HepG2 (cell line): ENCODE measurements around the gene SGK1.

ENCODE experiments used
- EZH2 ChIP-seq: conservative IDR thresholded peaks from 2 replicates; pipeline ENCODE4 v1.6.1; 2012; ENCODE audit warnings: mild to moderate bottlenecking, low read depth, low read length, moderate library complexity
- MED8 ChIP-seq: sonication (generic); formaldehyde crosslinking; IDR thresholded peaks from 2 replicates; pipeline ENCODE4 v1.8.1; 2023; ENCODE audit warnings: mild to moderate bottlenecking, missing genetic modification reagents; ENCODE audit not compliant: insufficient replicate concordance
- NFKB2 ChIP-seq: sonication (generic); formaldehyde crosslinking; IDR thresholded peaks from 2 replicates; pipeline ENCODE4 v1.4.0; 2020; ENCODE audit warnings: missing genetic modification reagents, borderline replicate concordance
- ZNF124 ChIP-seq: sonication (generic); formaldehyde crosslinking; IDR thresholded peaks from 2 replicates; pipeline ENCODE4 v1.4.0; 2020; ENCODE audit warnings: missing genetic modification reagents
- TF ChIP-seq, protein P1 (sequence below): sonication (generic); formaldehyde crosslinking; IDR thresholded peaks from 2 replicates; pipeline ENCODE4 v1.8.1; 2023; ENCODE audit warnings: missing genetic modification reagents, inconsistent platforms, borderline replicate concordance
- TF ChIP-seq, protein P2 (sequence below): sonication (generic); formaldehyde crosslinking; IDR thresholded peaks from 2 replicates; pipeline ENCODE4 v1.5.0; 2020; ENCODE audit warnings: mild to moderate bottlenecking, missing genetic modification reagents, moderate library complexity

DNA sequence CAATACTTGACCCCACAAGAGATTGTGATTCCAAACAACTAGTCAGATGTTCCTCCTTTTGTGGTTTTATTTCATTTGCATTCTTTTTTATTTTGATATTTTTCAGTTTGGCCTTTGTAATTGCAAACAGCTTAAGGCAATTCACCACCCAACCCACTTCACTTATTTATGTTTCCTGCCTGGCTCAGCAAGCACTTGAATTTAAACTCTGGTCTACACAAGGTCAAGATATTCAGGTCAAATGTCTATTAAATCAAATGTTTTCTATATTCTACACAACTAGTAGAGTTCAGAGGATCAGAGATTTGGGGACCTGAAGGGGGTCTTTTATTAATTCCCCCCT is 100.1 kb downstream of the SGK1 start:
- TF ChIP-seq, protein P1, sequence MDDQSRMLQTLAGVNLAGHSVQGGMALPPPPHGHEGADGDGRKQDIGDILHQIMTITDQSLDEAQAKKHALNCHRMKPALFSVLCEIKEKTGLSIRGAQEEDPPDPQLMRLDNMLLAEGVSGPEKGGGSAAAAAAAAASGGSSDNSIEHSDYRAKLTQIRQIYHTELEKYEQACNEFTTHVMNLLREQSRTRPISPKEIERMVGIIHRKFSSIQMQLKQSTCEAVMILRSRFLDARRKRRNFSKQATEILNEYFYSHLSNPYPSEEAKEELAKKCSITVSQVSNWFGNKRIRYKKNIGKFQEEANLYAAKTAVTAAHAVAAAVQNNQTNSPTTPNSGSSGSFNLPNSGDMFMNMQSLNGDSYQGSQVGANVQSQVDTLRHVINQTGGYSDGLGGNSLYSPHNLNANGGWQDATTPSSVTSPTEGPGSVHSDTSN (CRISPR knock-in tag), result no peak
- no peak for TF ChIP-seq ZNF124
- TF ChIP-seq, protein P2, sequence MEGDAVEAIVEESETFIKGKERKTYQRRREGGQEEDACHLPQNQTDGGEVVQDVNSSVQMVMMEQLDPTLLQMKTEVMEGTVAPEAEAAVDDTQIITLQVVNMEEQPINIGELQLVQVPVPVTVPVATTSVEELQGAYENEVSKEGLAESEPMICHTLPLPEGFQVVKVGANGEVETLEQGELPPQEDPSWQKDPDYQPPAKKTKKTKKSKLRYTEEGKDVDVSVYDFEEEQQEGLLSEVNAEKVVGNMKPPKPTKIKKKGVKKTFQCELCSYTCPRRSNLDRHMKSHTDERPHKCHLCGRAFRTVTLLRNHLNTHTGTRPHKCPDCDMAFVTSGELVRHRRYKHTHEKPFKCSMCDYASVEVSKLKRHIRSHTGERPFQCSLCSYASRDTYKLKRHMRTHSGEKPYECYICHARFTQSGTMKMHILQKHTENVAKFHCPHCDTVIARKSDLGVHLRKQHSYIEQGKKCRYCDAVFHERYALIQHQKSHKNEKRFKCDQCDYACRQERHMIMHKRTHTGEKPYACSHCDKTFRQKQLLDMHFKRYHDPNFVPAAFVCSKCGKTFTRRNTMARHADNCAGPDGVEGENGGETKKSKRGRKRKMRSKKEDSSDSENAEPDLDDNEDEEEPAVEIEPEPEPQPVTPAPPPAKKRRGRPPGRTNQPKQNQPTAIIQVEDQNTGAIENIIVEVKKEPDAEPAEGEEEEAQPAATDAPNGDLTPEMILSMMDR, result no peak
- no peak for TF ChIP-seq MED8 (CRISPR knock-in tag)
- no peak for TF ChIP-seq NFKB2 (CRISPR knock-in tag)
- no peak for TF ChIP-seq EZH2
